ENCODE results near the gene FEM1C.

GRCh38 chr5:115471345-115472063 lies 73.1 kb downstream of the FEM1C start:
- TF ChIP-seq EZH2 (IDR thresholded peaks at IDR 0.05) (no peak), POLR2AphosphoS5 (IDR thresholded peaks at IDR 0.05; ENCODE audit: borderline replicate concordance, low read depth, low read length) (no peak), FOXP2 (optimal IDR thresholded peaks at IDR 0.05; ENCODE audit: control extremely low read depth, extremely low read length, insufficient read depth) (no peak)

All from SK-N-MC (cell line).